ENCODE measurements around the gene PCDHGA1.
A peak's percentile ranks its signal among the peaks of the same experiment; 100 is the strongest.
"Not testable (repeated sequence)": the region's sequence is repeated elsewhere in the genome, so short reads cannot be mapped to it uniquely, and the experiment has no call there.

PCDHGA1 gene

DNA sequence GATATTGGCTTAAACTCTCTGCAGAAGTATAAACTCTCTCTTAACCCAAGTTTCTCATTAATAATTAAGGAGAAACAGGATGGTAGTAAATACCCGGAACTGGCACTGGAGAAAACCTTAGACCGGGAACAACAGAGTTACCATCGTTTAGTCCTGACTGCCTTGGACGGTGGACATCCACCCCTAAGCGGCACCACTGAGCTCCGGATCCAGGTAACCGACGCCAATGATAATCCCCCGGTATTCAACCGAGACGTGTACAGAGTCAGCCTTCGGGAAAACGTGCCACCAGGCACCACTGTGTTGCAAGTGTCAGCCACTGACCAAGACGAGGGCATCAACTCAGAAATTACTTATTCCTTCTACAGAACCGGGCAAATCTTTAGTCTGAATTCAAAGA lies 68.3 kb downstream of the PCDHGA1 start:
- Histone ChIP-seq H3K36me3 (ENCODE audit: insufficient read depth, insufficient read length, low read length) (no peaks in the 10 kb centered on the region), H3K9me3 (ENCODE audit: insufficient read depth, low read length) (peaks cover 8% of the 10 kb centered on the region; the same call in 1 of the 2 replicates), H3K4me3 (ENCODE audit: insufficient read length, low read depth) (no peak overlapping the region), H3K9ac (ENCODE audit: insufficient read length, low read depth) (no peak overlapping the region), H3K4me1 (ENCODE audit: insufficient read depth, insufficient read length) (no peaks in the 10 kb centered on the region), H3K27me3 (ENCODE audit: insufficient read depth, insufficient read length) (no peaks in the 10 kb centered on the region)
- TF ChIP-seq ZNF274 (IDR thresholded peaks at IDR 0.05; ENCODE audit: low read depth, low read length) = no peak
- TF ChIP-seq YY1 (IDR thresholded peaks at IDR 0.05; ENCODE audit: insufficient read depth, insufficient read length) = no peak
- no peak for TF ChIP-seq SUZ12 (IDR thresholded peaks at IDR 0.05; ENCODE audit: extremely low read depth, insufficient read depth, insufficient read length)
- DNase-seq (ENCODE audit: low read depth, low spot score) = no peak

DNA sequence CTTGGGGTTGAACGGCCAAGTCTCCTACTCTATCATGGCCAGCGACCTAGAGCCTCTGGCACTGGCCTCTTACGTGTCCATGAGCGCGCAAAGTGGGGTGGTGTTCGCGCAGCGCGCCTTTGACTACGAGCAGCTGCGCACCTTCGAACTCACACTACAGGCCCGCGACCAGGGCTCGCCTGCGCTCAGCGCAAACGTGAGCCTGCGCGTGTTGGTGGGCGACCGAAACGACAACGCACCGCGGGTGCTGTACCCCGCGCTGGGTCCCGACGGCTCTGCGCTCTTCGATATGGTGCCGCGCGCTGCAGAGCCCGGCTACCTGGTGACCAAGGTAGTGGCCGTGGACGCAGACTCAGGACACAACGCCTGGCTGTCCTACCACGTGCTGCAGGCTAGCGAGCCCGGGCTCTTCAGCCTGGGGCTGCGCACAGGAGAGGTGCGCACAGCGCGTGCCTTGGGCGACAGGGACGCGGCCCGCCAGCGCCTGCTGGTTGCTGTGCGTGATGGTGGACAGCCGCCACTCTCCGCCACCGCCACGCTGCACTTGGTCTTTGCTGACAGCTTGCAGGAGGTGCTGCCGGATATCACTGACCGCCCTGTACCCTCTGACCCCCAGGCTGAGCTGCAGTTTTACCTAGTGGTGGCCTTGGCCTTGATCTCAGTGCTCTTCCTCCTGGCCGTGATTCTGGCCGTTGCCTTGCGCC lies 69.4 kb downstream of the PCDHGA1 start:
- no peaks in the 10 kb centered on the region for H3K4me1 ChIP-seq (ENCODE audit: insufficient read depth, insufficient read length)
- TF ChIP-seq YY1 (IDR thresholded peaks at IDR 0.05; ENCODE audit: insufficient read depth, insufficient read length) = no peak
- no peak for TF ChIP-seq SUZ12 (IDR thresholded peaks at IDR 0.05; ENCODE audit: extremely low read depth, insufficient read depth, insufficient read length)
- no peaks in the 10 kb centered on the region for H3K36me3 ChIP-seq (ENCODE audit: insufficient read depth, insufficient read length, low read length)
- no peak overlapping the region for H3K9ac ChIP-seq (ENCODE audit: insufficient read length, low read depth)
- peaks cover 4% of the 10 kb centered on the region; the same call in 1 of the 2 replicates for H3K9me3 ChIP-seq (ENCODE audit: insufficient read depth, low read length)
- no peak for DNase-seq (ENCODE audit: low read depth, low spot score)
- H3K4me3 ChIP-seq (ENCODE audit: insufficient read length, low read depth) = no peak overlapping the region
- no peaks in the 10 kb centered on the region for H3K27me3 ChIP-seq (ENCODE audit: insufficient read depth, insufficient read length)

DNA sequence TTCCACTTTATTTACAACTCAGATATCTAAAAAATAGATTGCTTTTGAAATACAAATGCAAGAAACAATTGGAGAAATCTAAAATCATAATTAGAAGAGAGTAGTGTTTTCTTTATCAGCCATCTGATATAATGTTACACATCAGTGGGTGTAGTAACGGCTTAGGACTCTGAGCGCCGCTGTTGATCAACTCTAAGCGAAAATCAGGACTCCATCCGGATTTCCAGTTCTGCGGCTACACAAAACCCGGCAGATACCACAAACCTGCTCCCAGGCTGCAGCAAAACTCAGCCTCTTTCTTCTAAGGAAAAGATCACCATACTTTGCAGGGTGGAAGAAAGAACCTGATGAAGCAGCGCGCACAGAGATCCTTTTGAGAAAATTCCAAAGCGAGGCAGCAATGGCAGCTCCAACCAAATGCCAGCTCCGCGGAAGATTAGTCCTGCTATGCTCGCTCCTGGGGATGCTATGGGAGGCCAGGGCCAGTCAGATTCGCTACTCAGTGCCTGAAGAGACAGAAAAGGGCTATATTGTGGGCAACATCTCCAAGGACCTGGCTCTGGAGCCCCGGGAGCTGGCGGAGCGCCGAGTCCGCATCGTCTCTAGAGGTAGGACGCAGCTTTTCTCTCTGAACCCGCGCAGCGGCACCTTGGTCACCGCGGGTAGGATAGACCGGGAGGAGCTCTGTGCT lies 72.4 kb downstream of the PCDHGA1 start, which contains the start of gene PCDHGA9:
Gene PCDHGA9, plus strand, starts transcription at position 226 of the 691 bp plus-strand sequence. Its CDS starts 175 bp downstream, at position 401.
- no peaks in the 10 kb centered on the region for H3K36me3 ChIP-seq (ENCODE audit: insufficient read depth, insufficient read length, low read length)
- no peak within 1 kb of the TSS for H3K9ac ChIP-seq (ENCODE audit: insufficient read length, low read depth)
- H3K27me3 ChIP-seq (ENCODE audit: insufficient read depth, insufficient read length) = no peaks in the 10 kb centered on the region
- no peak for DNase-seq (ENCODE audit: low read depth, low spot score)
- H3K4me1 ChIP-seq (ENCODE audit: insufficient read depth, insufficient read length) = no peaks in the 10 kb centered on the region
- H3K4me3 ChIP-seq (ENCODE audit: insufficient read length, low read depth) = no peak within 1 kb of the TSS
- TF ChIP-seq ZNF274 (IDR thresholded peaks at IDR 0.05; ENCODE audit: low read depth, low read length) (no peak), SUZ12 (IDR thresholded peaks at IDR 0.05; ENCODE audit: extremely low read depth, insufficient read depth, insufficient read length) (no peak), YY1 (IDR thresholded peaks at IDR 0.05; ENCODE audit: insufficient read depth, insufficient read length) (no peak)
- peaks cover 4% of the 10 kb centered on the region; the same call in 1 of the 2 replicates for H3K9me3 ChIP-seq (ENCODE audit: insufficient read depth, low read length)

- H3K4me3 ChIP-seq (ENCODE audit: insufficient read length, low read depth) = no peak overlapping the region
- H3K4me1 ChIP-seq (ENCODE audit: insufficient read depth, insufficient read length) = no peaks in the 10 kb centered on the region
- peaks cover 3% of the 10 kb centered on the region for H3K27me3 ChIP-seq (ENCODE audit: insufficient read depth, insufficient read length)
- H3K36me3 ChIP-seq (ENCODE audit: insufficient read depth, insufficient read length, low read length) = no peaks in the 10 kb centered on the region
- no peak overlapping the region for H3K9ac ChIP-seq (ENCODE audit: insufficient read length, low read depth)
- no peak for DNase-seq (ENCODE audit: low read depth, low spot score)
- TF ChIP-seq YY1 (IDR thresholded peaks at IDR 0.05; ENCODE audit: insufficient read depth, insufficient read length) (no peak), SUZ12 (IDR thresholded peaks at IDR 0.05; ENCODE audit: extremely low read depth, insufficient read depth, insufficient read length) (no peak), ZNF274 (IDR thresholded peaks at IDR 0.05; ENCODE audit: low read depth, low read length) (no peak)
- H3K9me3 ChIP-seq (ENCODE audit: insufficient read depth, low read length) = peaks cover 4% of the 10 kb centered on the region; the same call in 1 of the 2 replicates
Observed at GRCh38 chr5:141403387-141403786, 73.1 kb downstream of the PCDHGA1 start.

GRCh38 chr5:141407790-141408505 lies 77.6 kb downstream of the PCDHGA1 start, which contains the start of gene PCDHGB6:
PCDHGB6 (plus strand) TSS chr5:141408021; CDS start chr5:141408203, 182 bp downstream.
- Histone ChIP-seq H3K27me3 (ENCODE audit: insufficient read depth, insufficient read length) (peaks cover 17% of the 10 kb centered on the region), H3K9ac (ENCODE audit: insufficient read length, low read depth) (peak within 1 kb of the TSS; percentile 56), H3K4me3 (ENCODE audit: insufficient read length, low read depth) (peak within 1 kb of the TSS; percentile 53)
- DNase-seq (ENCODE audit: low read depth, low spot score) = peak; percentile 57
- H3K4me1 ChIP-seq (ENCODE audit: insufficient read depth, insufficient read length); H3K36me3 ChIP-seq (ENCODE audit: insufficient read depth, insufficient read length, low read length); H3K9me3 ChIP-seq (ENCODE audit: insufficient read depth, low read length): not testable (repeated sequence)

- no peaks in the 10 kb centered on the region for H3K4me1 ChIP-seq (ENCODE audit: insufficient read depth, insufficient read length)
- H3K9me3 ChIP-seq (ENCODE audit: insufficient read depth, low read length) = peaks cover 10% of the 10 kb centered on the region; the same call in 1 of the 2 replicates
- H3K27me3 ChIP-seq (ENCODE audit: insufficient read depth, insufficient read length) = peaks cover 17% of the 10 kb centered on the region
- H3K9ac ChIP-seq (ENCODE audit: insufficient read length, low read depth) = no peak overlapping the region
- TF ChIP-seq ZNF274 (IDR thresholded peaks at IDR 0.05; ENCODE audit: low read depth, low read length) = no peak
- no peak for TF ChIP-seq SUZ12 (IDR thresholded peaks at IDR 0.05; ENCODE audit: extremely low read depth, insufficient read depth, insufficient read length)
- TF ChIP-seq YY1 (IDR thresholded peaks at IDR 0.05; ENCODE audit: insufficient read depth, insufficient read length) = no peak
- H3K36me3 ChIP-seq (ENCODE audit: insufficient read depth, insufficient read length, low read length) = no peaks in the 10 kb centered on the region
- no peak overlapping the region for H3K4me3 ChIP-seq (ENCODE audit: insufficient read length, low read depth)
- DNase-seq (ENCODE audit: low read depth, low spot score) = no peak
Observed at GRCh38 chr5:141409598-141410306, 79.4 kb downstream of the PCDHGA1 start.
